Measurements from ENCODE around the gene PPP2CA.

PPP2CA gene

GRCh38 chr5:134146651-134147518, 79.0 kb downstream of the PPP2CA start:
- H3K27me3 ChIP-seq, result no peaks in the 10 kb centered on the region
- no peaks in the 10 kb centered on the region for H3K9me3 ChIP-seq
- no peak overlapping the region for H3K4me3 ChIP-seq (ENCODE audit: low read depth in 1 of 2, low read length in 1 of 2)
- no peak overlapping the region for H3K27ac ChIP-seq
- H3K36me3 ChIP-seq, result peaks cover 27% of the 10 kb centered on the region
- TF ChIP-seq CTCF (IDR thresholded peaks at IDR 0.05), result no peak
- H3K4me1 ChIP-seq (ENCODE audit: control insufficient read depth in 1 of 2, insufficient read depth in 1 of 2, low read depth in 1 of 2, low read length in 1 of 2), result peaks cover 60 to 64% of the 10 kb centered on the region in 2 experiments

- Histone ChIP-seq H3K27ac (peak overlapping the region; percentile 69), H3K36me3 (peaks cover 23% of the 10 kb centered on the region), H3K4me1 (ENCODE audit: control insufficient read depth in 1 of 2, insufficient read depth in 1 of 2, low read depth in 1 of 2, low read length in 1 of 2) (peaks cover 55 to 57% of the 10 kb centered on the region in 2 experiments), H3K4me3 (ENCODE audit: low read depth in 1 of 2, low read length in 1 of 2) (no peak overlapping the region), H3K9me3 (no peaks in the 10 kb centered on the region), H3K27me3 (no peaks in the 10 kb centered on the region)
- peak; percentile 88 for TF ChIP-seq CTCF (IDR thresholded peaks at IDR 0.05)
These were observed 79.9 kb downstream of the PPP2CA start for GRCh38 chr5:134145779-134146581.

GRCh38 chr5:134145041-134145757, 80.7 kb downstream of the PPP2CA start:
- Histone ChIP-seq H3K4me3 (ENCODE audit: low read depth in 1 of 2, low read length in 1 of 2) (no peak overlapping the region), H3K9me3 (no peaks in the 10 kb centered on the region), H3K4me1 (ENCODE audit: control insufficient read depth in 1 of 2, insufficient read depth in 1 of 2, low read depth in 1 of 2, low read length in 1 of 2) (peaks cover 54 to 56% of the 10 kb centered on the region in 2 experiments), H3K27ac (peak overlapping the region; percentile 69), H3K36me3 (peaks cover 25% of the 10 kb centered on the region), H3K27me3 (no peaks in the 10 kb centered on the region)
- TF ChIP-seq CTCF (IDR thresholded peaks at IDR 0.05), result no peak

Data from neutrophil (primary cell).